ENCODE data around the gene ZNF766. TPM values are rescaled to one million over a fixed set of nuclear protein-coding genes. Genes with fewer than 3 reads are reported as not detected.
"Not testable (repeated sequence)": the region's sequence is repeated elsewhere in the genome, so short reads cannot be mapped to it uniquely, and the experiment has no call there.

ZNF766 gene
- total RNA-seq, 4 donors from 2014 or later = 1.1 to 34.2 (median 6.8) TPM

- H3K36me3 ChIP-seq = no peaks in the 10 kb centered on the region
- in situ Hi-C loops (cut with MboI; ENCODE audit: low pct_ligation_motif_present in 1 of 4, low pct_unique_long_range_greater_than_20kb in 1 of 4, low sequenced_read_pairs in 3 of 4) = no loop called here
- H3K9me3 ChIP-seq = peaks cover 31 to 42% of the 10 kb centered on the region in 2 donors
- intact Hi-C loops (cut with DNase I; ENCODE audit: low total_unique reads) = no loop called here
- no peaks in the 10 kb centered on the region for H3K27me3 ChIP-seq
- WGBS, 2 donors (ENCODE audit: low coverage in 1 of 2) = 53% methylated on average over 9 of the region's 9 CpGs; no CpG with 5 or more reads in 1 of the 2 donors
- H3K27ac ChIP-seq = peak overlapping the region; percentile 53 to 85 (median 78)
- H3K4me1 ChIP-seq = peaks cover 0 to 8% (median 3%) of the 10 kb centered on the region in 4 donors
- H3K4me3 ChIP-seq = peak overlapping the region; percentile 57 to 82 (median 66)
- DNase-seq = no peak
- TF ChIP-seq CTCF (IDR thresholded peaks at IDR 0.05) = no peak
- no peak for TF ChIP-seq EP300 (IDR thresholded peaks at IDR 0.05; ENCODE audit: low read depth)
- no peak for TF ChIP-seq POLR2AphosphoS5 (IDR thresholded peaks at IDR 0.05)
- TF ChIP-seq POLR2A (IDR thresholded peaks at IDR 0.05) = no peak
Measured at GRCh38 chr19:52335768-52336116, 66.4 kb downstream of the ZNF766 start.

- peaks cover 0 to 8% (median 3%) of the 10 kb centered on the region in 4 donors for H3K4me1 ChIP-seq
- H3K4me3 ChIP-seq = peak within 1 kb of the TSS; percentile 57 to 82 (median 66)
- peak; percentile 89 for DNase-seq
- intact Hi-C loops (cut with DNase I; ENCODE audit: low total_unique reads) = no loop called here
- peak within 1 kb of the TSS; percentile 53 to 85 (median 78) for H3K27ac ChIP-seq
- in situ Hi-C loops (cut with MboI; ENCODE audit: low pct_ligation_motif_present in 1 of 4, low pct_unique_long_range_greater_than_20kb in 1 of 4, low sequenced_read_pairs in 3 of 4) = no loop called here
- H3K9me3 ChIP-seq = peaks cover 26 to 37% of the 10 kb centered on the region in 2 donors
- no peaks in the 10 kb centered on the region for H3K36me3 ChIP-seq
- no peaks in the 10 kb centered on the region for H3K27me3 ChIP-seq
- TF ChIP-seq POLR2AphosphoS5 (IDR thresholded peaks at IDR 0.05) = peak in 2 of 3 donors; percentile 77 to 80
- no peak for TF ChIP-seq EP300 (IDR thresholded peaks at IDR 0.05; ENCODE audit: low read depth)
- peak; percentile 65 for TF ChIP-seq POLR2A (IDR thresholded peaks at IDR 0.05)
- no peak for TF ChIP-seq CTCF (IDR thresholded peaks at IDR 0.05)
- 3% methylated on average over 50 of the region's 55 CpGs; no CpG with 5 or more reads in 1 of the 2 donors for WGBS, 2 donors (ENCODE audit: low coverage in 1 of 2)
Measured at GRCh38 chr19:52336117-52336790, 66.9 kb downstream of the ZNF766 start, which contains the start of gene ZNF610. Gene ZNF610, plus strand, starts transcription at chr19:52336243. Its CDS starts 12,930 bp downstream, at chr19:52349173.

- in situ Hi-C loops (cut with MboI; ENCODE audit: low pct_ligation_motif_present in 1 of 4, low pct_unique_long_range_greater_than_20kb in 1 of 4, low sequenced_read_pairs in 3 of 4) = no loop called here
- WGBS, 2 donors (ENCODE audit: low coverage in 1 of 2) = 5 to 18% methylated on average over 3 to 9 of the region's 9 CpGs
- Histone ChIP-seq H3K4me1 (peaks cover 0 to 8% (median 3%) of the 10 kb centered on the region in 4 donors), H3K27ac (peak overlapping the region; percentile 53 to 85 (median 78)), H3K36me3 (no peaks in the 10 kb centered on the region), H3K4me3 (peak overlapping the region; percentile 57 to 82 (median 66)), H3K9me3 (peaks cover 20 to 31% of the 10 kb centered on the region in 2 donors), H3K27me3 (no peaks in the 10 kb centered on the region)
- TF ChIP-seq CTCF (IDR thresholded peaks at IDR 0.05) = no peak
- no peak for TF ChIP-seq POLR2AphosphoS5 (IDR thresholded peaks at IDR 0.05)
- TF ChIP-seq EP300 (IDR thresholded peaks at IDR 0.05; ENCODE audit: low read depth) = no peak
- no peak for TF ChIP-seq POLR2A (IDR thresholded peaks at IDR 0.05)
- intact Hi-C loops (cut with DNase I; ENCODE audit: low total_unique reads) = no loop called here
- no peak for DNase-seq
Measured at GRCh38 chr19:52336791-52337381, 67.5 kb downstream of the ZNF766 start.

- peaks cover 7 to 14% of the 10 kb centered on the region in 2 donors for H3K9me3 ChIP-seq
- H3K4me3 ChIP-seq; H3K4me1 ChIP-seq; in situ Hi-C loops (cut with MboI; ENCODE audit: low pct_ligation_motif_present in 1 of 4, low pct_unique_long_range_greater_than_20kb in 1 of 4, low sequenced_read_pairs in 3 of 4); H3K27ac ChIP-seq; DNase-seq; H3K36me3 ChIP-seq; intact Hi-C loops (cut with DNase I; ENCODE audit: low total_unique reads); H3K27me3 ChIP-seq: not testable (repeated sequence)
- 59 to 89% methylated on average over 2 to 3 of the region's 3 CpGs for WGBS, 2 donors (ENCODE audit: low coverage in 1 of 2)
Measured at GRCh38 chr19:52339022-52339421, 69.6 kb downstream of the ZNF766 start.
